ENCODE measurements around the gene TOMM70. TPM values are rescaled to one million over a fixed set of nuclear protein-coding genes. Genes with fewer than 3 reads are reported as not detected.

TOMM70 gene
- total RNA-seq, 1 donor from 2014 or later = 33.9 TPM

DNA sequence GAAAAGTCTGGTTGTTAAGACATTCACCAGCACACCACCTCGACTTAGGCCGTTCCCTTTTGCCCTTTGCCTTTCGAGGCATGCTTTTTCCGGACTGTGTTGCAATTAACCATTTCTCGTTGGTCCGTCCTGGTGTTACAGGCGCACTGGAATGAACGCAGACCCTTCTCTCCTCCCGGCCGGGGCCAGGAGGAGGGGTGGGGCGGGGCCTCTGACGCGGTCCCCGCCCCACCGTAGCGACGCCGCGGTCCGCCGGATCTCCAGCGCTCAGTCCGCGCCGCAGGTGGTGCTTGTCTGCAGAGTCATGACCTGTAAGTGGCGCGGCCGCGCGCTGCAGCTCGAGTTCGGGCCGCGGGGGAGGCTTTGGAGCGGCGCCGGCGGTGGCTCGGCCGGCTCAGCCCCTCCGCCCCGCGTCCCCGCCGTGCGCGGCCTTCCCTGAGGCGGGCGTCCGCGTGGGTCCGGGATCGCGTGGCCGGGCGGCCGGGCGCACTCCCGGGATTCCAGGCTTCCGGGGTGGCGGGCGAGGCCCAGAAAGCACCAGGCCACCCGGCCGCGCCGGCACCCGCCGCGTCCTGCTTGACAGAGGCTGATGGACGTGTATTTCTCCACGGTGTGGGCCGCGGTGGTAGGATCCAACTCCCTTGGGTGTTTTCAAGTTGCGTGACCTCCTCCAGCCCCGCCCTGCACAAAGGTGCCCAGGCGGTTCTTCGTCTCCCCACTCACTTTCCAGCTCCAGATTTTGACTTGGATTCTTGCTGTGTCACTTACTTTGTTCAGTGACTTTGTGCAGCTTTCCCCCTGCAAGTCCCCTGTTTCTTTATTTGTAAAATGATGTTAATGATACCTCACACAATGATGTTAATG is 66.2 kb downstream of the TOMM70 start, which contains the start of gene NIT2:
NIT2 (plus strand) TSS at position 270 of the 864 bp plus-strand sequence; CDS start at position 305, 35 bp downstream.
- no peaks in the 10 kb centered on the region for H3K9me3 Mint-ChIP-seq (ENCODE audit: low read depth)
- peak within 1 kb of the TSS; percentile 76 for H3K4me3 Mint-ChIP-seq (ENCODE audit: unreplicated experiment)
- peaks cover 22% of the 10 kb centered on the region for H3K4me1 Mint-ChIP-seq (ENCODE audit: low read depth)
- peaks cover 4% of the 10 kb centered on the region for H3K36me3 Mint-ChIP-seq (ENCODE audit: low read depth)
- DNase-seq (ENCODE audit: low spot score) = peak; percentile 94
- peak within 1 kb of the TSS; percentile 84 for H3K27ac Mint-ChIP-seq (ENCODE audit: unreplicated experiment)
- H3K27me3 Mint-ChIP-seq (ENCODE audit: low read depth) = no peaks in the 10 kb centered on the region
- TF ChIP-seq, protein P1, sequence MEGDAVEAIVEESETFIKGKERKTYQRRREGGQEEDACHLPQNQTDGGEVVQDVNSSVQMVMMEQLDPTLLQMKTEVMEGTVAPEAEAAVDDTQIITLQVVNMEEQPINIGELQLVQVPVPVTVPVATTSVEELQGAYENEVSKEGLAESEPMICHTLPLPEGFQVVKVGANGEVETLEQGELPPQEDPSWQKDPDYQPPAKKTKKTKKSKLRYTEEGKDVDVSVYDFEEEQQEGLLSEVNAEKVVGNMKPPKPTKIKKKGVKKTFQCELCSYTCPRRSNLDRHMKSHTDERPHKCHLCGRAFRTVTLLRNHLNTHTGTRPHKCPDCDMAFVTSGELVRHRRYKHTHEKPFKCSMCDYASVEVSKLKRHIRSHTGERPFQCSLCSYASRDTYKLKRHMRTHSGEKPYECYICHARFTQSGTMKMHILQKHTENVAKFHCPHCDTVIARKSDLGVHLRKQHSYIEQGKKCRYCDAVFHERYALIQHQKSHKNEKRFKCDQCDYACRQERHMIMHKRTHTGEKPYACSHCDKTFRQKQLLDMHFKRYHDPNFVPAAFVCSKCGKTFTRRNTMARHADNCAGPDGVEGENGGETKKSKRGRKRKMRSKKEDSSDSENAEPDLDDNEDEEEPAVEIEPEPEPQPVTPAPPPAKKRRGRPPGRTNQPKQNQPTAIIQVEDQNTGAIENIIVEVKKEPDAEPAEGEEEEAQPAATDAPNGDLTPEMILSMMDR (IDR thresholded peaks at IDR 0.05) = no peak

DNA sequence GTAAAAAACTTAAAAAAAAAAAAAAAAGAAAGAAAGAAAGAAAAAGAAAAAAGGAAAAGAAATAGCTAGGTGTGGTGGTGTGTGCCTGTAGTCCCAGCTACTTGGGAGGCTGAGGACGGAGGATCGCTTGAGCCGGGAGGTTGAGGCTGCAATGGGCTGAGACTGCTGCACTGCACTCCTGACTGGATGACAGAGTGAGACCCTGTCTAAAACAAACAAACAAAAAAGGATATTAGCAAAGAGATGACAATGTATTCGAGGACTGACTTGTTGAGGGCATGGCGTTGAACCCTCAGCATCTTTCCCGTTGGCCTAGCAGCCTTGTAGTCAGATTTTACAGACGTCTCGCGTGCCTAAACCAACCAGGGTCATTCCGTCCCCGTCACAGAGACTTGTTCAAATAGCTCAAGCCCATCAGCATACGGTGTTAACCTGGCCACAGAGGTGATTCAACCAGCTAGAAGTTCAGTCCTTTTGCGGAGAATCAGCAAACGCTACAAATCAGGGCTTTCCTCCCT is 66.9 kb downstream of the TOMM70 start:
- Mint-ChIP-seq H3K36me3 (ENCODE audit: low read depth) (peaks cover 1% of the 10 kb centered on the region), H3K9me3 (ENCODE audit: low read depth) (no peaks in the 10 kb centered on the region), H3K4me3 (ENCODE audit: unreplicated experiment) (peak overlapping the region; percentile 73), H3K27ac (ENCODE audit: unreplicated experiment) (peak overlapping the region; percentile 83), H3K4me1 (ENCODE audit: low read depth) (peaks cover 22% of the 10 kb centered on the region), H3K27me3 (ENCODE audit: low read depth) (no peaks in the 10 kb centered on the region)
- TF ChIP-seq, protein P1 (IDR thresholded peaks at IDR 0.05) = no peak
- DNase-seq (ENCODE audit: low spot score) = no peak

DNA sequence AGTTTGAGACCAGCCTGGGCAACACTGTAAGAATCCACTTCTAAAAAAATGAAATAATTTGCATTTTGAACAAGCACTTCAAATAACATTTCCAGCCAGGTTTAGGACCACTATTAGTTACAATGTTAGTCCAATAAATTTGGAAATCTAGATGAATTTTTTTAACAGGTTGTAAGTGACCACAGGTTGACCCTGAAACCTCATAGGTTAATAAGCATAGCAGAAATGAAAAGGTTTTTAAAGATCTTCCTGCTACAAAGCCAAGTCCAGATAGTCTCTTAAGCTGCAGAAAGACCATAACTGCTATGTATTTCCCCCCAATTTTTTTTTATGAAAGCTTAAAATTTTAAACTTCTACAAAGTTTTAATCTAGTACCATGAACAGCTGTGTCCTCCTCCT is 67.8 kb downstream of the TOMM70 start:
- TF ChIP-seq, protein P1 (IDR thresholded peaks at IDR 0.05) = no peak
- H3K4me3 Mint-ChIP-seq (ENCODE audit: unreplicated experiment) = no peak overlapping the region
- peaks cover 22% of the 10 kb centered on the region for H3K4me1 Mint-ChIP-seq (ENCODE audit: low read depth)
- H3K9me3 Mint-ChIP-seq (ENCODE audit: low read depth) = no peaks in the 10 kb centered on the region
- no peaks in the 10 kb centered on the region for H3K27me3 Mint-ChIP-seq (ENCODE audit: low read depth)
- DNase-seq (ENCODE audit: low spot score) = no peak
- H3K27ac Mint-ChIP-seq (ENCODE audit: unreplicated experiment) = no peak overlapping the region
- H3K36me3 Mint-ChIP-seq (ENCODE audit: low read depth) = peaks cover under 1% of the 10 kb centered on the region

DNA sequence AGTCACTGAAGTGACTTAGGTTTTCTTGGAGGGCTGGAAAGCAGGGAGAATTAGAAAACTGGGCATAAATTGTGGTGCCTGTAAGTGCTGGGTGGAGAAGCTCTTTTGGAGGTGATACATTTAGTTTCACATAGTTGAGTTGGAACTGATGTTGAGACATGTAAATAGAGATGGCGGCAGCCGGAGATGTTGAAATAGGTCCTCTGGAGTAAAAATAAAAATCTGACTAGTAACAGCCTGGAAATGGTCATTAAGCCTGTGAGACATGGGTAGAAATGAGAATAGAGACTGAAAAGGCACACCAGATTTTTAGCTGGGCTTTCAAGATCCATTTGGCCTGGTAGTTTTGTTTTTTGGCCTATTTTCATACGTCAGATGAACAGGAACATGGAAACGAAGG is 69.2 kb downstream of the TOMM70 start:
- TF ChIP-seq, protein P1 (IDR thresholded peaks at IDR 0.05) = no peak
- no peak overlapping the region for H3K4me3 Mint-ChIP-seq (ENCODE audit: unreplicated experiment)
- no peak overlapping the region for H3K27ac Mint-ChIP-seq (ENCODE audit: unreplicated experiment)
- no peak for DNase-seq (ENCODE audit: low spot score)
- H3K9me3 Mint-ChIP-seq (ENCODE audit: low read depth) = peaks cover 7% of the 10 kb centered on the region
- peaks cover 11% of the 10 kb centered on the region for H3K36me3 Mint-ChIP-seq (ENCODE audit: low read depth)
- H3K27me3 Mint-ChIP-seq (ENCODE audit: low read depth) = no peaks in the 10 kb centered on the region
- H3K4me1 Mint-ChIP-seq (ENCODE audit: low read depth) = peaks cover 22% of the 10 kb centered on the region

DNA sequence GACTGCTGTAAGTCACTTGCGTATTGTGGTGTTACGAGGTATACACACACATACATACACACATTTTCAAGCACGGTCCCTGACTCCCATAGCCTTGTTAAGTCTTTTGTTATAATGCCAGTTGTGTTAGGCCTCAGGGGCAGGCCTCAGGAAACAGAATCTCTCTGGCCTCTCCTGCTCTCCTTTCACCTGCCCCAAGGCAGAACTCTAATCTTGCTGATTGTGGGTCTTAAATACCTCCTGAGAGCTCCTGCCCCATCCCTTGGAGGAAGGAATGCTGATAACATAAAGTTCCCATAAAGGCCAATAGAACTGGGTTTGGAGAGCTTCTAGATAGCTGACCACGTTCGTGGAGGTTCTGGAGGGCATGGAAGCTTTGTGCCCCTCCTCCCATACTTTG is 70.2 kb downstream of the TOMM70 start:
- peaks cover 13% of the 10 kb centered on the region for H3K4me1 Mint-ChIP-seq (ENCODE audit: low read depth)

More for the DNA sequence above, 70.2 kb downstream of the TOMM70 start:
- Mint-ChIP-seq H3K36me3 (ENCODE audit: low read depth) (peaks cover 16% of the 10 kb centered on the region), H3K27me3 (ENCODE audit: low read depth) (no peaks in the 10 kb centered on the region), H3K4me3 (ENCODE audit: unreplicated experiment) (no peak overlapping the region), H3K9me3 (ENCODE audit: low read depth) (peaks cover 7% of the 10 kb centered on the region), H3K27ac (ENCODE audit: unreplicated experiment) (no peak overlapping the region)
- DNase-seq (ENCODE audit: low spot score) = no peak
- TF ChIP-seq, protein P1 (IDR thresholded peaks at IDR 0.05) = no peak
